Measurements from ENCODE around the gene PHACTR1.

PHACTR1 gene

GRCh38 chr6:13297391-13297790 is 580.8 kb downstream of the PHACTR1 start:
- TF ChIP-seq GATA1 (IDR thresholded peaks at IDR 0.05; ENCODE audit: low read depth, low read length) (no peak), POLR2A (IDR thresholded peaks at IDR 0.05; ENCODE audit: low read length) (no peak)
- no peak for DNase-seq

- no peak for TF ChIP-seq GATA1 (IDR thresholded peaks at IDR 0.05; ENCODE audit: low read depth, low read length)
- no peak for DNase-seq
Observed at GRCh38 chr6:13298446-13298845, 581.9 kb downstream of the PHACTR1 start.

- TF ChIP-seq POLR2A (IDR thresholded peaks at IDR 0.05; ENCODE audit: low read length) (no peak), GATA1 (IDR thresholded peaks at IDR 0.05; ENCODE audit: low read depth, low read length) (no peak)
- DNase-seq, result no peak
Observed at GRCh38 chr6:13299403-13299821, 582.8 kb downstream of the PHACTR1 start.

DNA sequence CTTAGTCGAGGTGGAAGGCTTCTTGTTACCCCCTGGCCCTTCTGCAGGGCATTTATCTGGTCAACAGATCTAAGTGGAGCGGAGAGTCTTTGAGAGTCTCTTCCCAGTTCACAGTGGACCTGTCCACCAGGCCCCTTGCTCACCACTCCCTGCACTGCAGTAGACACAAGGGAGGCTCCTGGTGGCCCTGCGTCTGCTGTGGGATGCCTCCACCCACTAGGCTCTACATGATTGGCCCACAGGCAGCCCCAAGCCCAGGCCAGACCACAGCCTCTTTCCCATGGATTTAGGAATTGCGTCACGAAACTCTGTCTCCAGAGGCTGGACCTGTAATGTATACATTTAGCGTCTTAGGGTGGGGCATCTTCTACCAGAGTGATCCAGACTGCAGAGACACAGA is 583.4 kb downstream of the PHACTR1 start:
- no peak for DNase-seq
- no peak for TF ChIP-seq POLR2A (IDR thresholded peaks at IDR 0.05; ENCODE audit: low read length)
- TF ChIP-seq GATA1 (IDR thresholded peaks at IDR 0.05; ENCODE audit: low read depth, low read length), result no peak

DNA sequence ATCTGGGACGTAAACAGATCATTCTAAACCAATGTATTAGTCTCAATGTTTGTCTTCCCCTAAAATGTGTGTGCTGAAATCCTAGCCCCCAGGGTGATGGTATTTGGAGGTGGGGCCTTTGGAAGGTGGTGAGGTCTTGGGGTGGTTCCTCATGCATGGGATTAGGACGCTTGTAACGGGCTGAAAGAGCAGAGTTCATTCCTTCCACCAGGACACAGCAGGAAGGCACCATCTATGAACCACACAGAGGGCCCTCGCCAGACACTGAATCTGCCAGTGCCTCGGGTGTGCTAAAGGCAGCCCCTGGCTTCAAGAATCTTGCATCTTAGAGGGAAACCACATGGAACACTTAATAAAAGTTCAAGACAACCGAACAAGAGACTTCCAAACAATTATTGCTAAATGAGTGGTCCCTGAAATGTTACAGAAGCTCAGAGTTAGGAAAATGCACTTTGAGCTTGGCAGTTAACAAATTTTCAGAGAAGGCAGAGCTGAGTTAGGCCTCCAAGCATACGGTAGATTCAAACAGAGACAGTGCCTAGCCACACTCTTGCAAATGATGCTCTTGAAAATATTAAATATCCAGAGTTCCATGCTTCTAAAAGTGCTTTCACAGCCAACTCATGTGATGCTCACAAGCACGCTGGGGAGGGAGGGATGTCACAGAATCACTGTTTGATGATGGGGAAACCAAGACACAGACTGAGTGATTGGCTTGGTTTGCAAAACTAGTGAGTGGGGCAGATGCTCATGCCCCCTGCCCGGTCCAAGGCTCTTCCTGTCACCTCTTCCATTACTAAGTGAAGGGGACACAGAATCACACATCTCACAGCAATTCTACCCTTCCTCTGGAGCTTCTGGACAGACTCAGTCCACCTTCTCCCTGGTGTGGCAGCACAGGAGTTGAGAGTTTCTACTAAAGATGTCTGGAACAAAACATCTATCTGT is 584.4 kb downstream of the PHACTR1 start:
- no peak for DNase-seq
- TF ChIP-seq POLR2A (IDR thresholded peaks at IDR 0.05; ENCODE audit: low read length) (no peak), GATA1 (IDR thresholded peaks at IDR 0.05; ENCODE audit: low read depth, low read length) (no peak)

- TF ChIP-seq GATA1 (IDR thresholded peaks at IDR 0.05; ENCODE audit: low read depth, low read length), result no peak
- no peak for TF ChIP-seq POLR2A (IDR thresholded peaks at IDR 0.05; ENCODE audit: low read length)
- no peak for DNase-seq
Observed at GRCh38 chr6:13302291-13302690, 585.7 kb downstream of the PHACTR1 start.

DNA sequence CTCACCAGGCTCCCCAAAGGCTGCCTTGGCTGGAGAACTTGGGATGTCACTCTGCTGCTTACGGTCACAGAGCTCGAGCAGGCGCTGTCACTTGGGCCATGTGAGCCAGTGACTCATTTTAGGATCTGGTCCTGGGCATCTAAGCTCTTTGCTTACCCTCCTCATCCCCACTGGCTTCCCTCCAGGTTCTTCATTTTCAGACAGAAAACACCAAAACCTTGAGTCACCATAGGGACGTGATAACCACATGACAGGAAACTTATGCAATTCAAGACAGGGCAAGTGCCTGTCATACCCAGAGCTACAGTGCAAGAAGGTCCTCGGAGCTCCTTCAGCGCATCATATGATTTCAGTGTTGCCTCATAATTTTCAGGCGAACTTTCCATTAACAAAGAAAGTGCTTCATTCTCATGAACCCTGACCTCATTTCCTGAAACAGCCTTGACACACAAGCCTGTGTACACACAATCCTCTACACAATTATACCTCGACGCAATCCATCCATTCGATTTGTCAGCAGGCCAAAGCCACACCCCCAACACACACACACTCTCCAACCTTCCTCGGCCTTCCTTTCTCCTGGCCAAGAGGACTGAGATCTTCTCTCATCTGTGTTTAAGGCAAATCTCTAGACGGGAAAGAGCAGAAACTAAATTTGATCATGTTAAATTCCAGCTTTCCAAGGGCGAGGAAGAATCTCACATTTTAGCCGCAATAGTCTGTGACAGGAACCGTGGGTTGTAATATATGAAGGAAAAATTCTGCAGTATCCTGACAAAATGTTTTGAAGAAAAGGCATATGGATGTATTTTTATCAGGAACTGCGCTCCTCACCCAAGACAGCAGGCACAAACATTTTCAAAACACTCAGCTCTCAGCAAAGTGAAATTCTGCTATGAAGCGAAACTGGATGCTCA is 586.4 kb downstream of the PHACTR1 start:
- peak; percentile 79 to 91 for DNase-seq
- TF ChIP-seq GATA1 (IDR thresholded peaks at IDR 0.05; ENCODE audit: low read depth, low read length), result no peak
- peak; percentile 18 for TF ChIP-seq POLR2A (IDR thresholded peaks at IDR 0.05; ENCODE audit: low read length)

GRCh38 chr6:13303668-13304017 is 587.1 kb downstream of the PHACTR1 start:
- DNase-seq, result peak in 1 of 2 experiments; percentile 63
- TF ChIP-seq GATA1 (IDR thresholded peaks at IDR 0.05; ENCODE audit: low read depth, low read length) (no peak), POLR2A (IDR thresholded peaks at IDR 0.05; ENCODE audit: low read length) (no peak)

DNA sequence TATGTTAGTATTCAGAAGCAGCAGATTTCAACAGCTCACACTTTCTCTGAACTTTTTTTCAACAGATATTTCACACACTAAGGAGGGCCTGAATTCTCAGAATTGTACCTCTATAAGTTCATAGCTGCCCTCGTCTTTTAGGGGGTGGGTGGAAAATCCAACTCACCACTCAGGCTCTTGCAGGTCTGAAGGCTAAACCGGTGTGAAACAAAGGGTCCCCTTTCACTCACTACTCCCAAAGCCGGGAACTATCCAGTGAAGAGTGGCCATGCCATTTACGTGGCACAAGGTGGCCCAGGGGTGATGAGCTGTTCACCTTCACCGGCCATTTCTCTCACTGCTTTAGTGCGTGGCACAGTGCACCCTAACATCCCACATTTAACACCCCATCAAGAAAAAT is 587.5 kb downstream of the PHACTR1 start:
- DNase-seq, result no peak
- no peak for TF ChIP-seq GATA1 (IDR thresholded peaks at IDR 0.05; ENCODE audit: low read depth, low read length)
- TF ChIP-seq POLR2A (IDR thresholded peaks at IDR 0.05; ENCODE audit: low read length), result no peak

GRCh38 chr6:13304580-13305260 is 588.2 kb downstream of the PHACTR1 start:
- TF ChIP-seq POLR2A (IDR thresholded peaks at IDR 0.05; ENCODE audit: low read length) (no peak), GATA1 (IDR thresholded peaks at IDR 0.05; ENCODE audit: low read depth, low read length) (no peak)
- no peak for DNase-seq

- no peak for DNase-seq
- TF ChIP-seq POLR2A (IDR thresholded peaks at IDR 0.05; ENCODE audit: low read length) (no peak), GATA1 (IDR thresholded peaks at IDR 0.05; ENCODE audit: low read depth, low read length) (no peak)
Observed at GRCh38 chr6:13305288-13305687, 588.7 kb downstream of the PHACTR1 start.

- DNase-seq, result no peak
- TF ChIP-seq GATA1 (IDR thresholded peaks at IDR 0.05; ENCODE audit: low read depth, low read length), result no peak
- no peak for TF ChIP-seq POLR2A (IDR thresholded peaks at IDR 0.05; ENCODE audit: low read length)
Observed at GRCh38 chr6:13305791-13306190, 589.2 kb downstream of the PHACTR1 start.

GRCh38 chr6:13307508-13307995 is 591.0 kb downstream of the PHACTR1 start:
- peak in 1 of 2 experiments; percentile 38 for DNase-seq

More at GRCh38 chr6:13307508-13307995, 591.0 kb downstream of the PHACTR1 start:
- TF ChIP-seq POLR2A (IDR thresholded peaks at IDR 0.05; ENCODE audit: low read length), result no peak
- TF ChIP-seq GATA1 (IDR thresholded peaks at IDR 0.05; ENCODE audit: low read depth, low read length), result no peak
